Neural cell (in vitro differentiated cells): ENCODE data around the gene CEMIP2. TPM values are rescaled to one million over a fixed set of nuclear protein-coding genes. Genes with fewer than 3 reads are reported as not detected.

ENCODE experiments used
- H2AFZ ChIP-seq: fragments of 200-600, 300-800 bp; sonication (generic), shearing (Covaris generic); 2 replicates; pipeline ENCODE4 v1.6.0; 2014; ENCODE audit warnings: low read depth, mild to moderate bottlenecking, antibody characterized with exemption, low read length, moderate library complexity
- H3F3A ChIP-seq: fragments of 200-600 bp; shearing (Covaris generic); 2 replicates; pipeline ENCODE4 v1.6.1; 2016; ENCODE audit warnings: mild to moderate bottlenecking, moderate library complexity, mixed read lengths, antibody characterized with exemption, low read length; ENCODE audit not compliant: insufficient read depth, poor library complexity, severe bottlenecking
- H3K27ac ChIP-seq: fragments of 200-600, 300-800 bp; sonication (generic), shearing (Covaris generic); 2 replicates; pipeline ENCODE4 v1.5.1; 2014; ENCODE audit warnings: mild to moderate bottlenecking, low read length, moderate library complexity
- H3K27me3 ChIP-seq: fragments of 300-800, 200-600 bp; sonication (generic), shearing (Covaris generic); 2 replicates; pipeline ENCODE4 v1.6.0; 2014; ENCODE audit warnings: mild to moderate bottlenecking, low read depth, low read length, moderate library complexity; ENCODE audit not compliant: insufficient read depth
- H3K36me3 ChIP-seq: fragments of 300-800, 200-600 bp; sonication (generic), shearing (Covaris generic); 2 replicates; pipeline ENCODE4 v1.5.1; 2014; ENCODE audit warnings: mild to moderate bottlenecking, antibody characterized with exemption, low read length, moderate library complexity; ENCODE audit not compliant: insufficient read depth
- H3K4me2 ChIP-seq: fragments of 300-800, 200-600 bp; sonication (generic), shearing (Covaris generic); 2 replicates; pipeline ENCODE4 v1.6.0; 2014; ENCODE audit warnings: mild to moderate bottlenecking, low read length
- H3K4me3 ChIP-seq: fragments of 300-800, 200-600 bp; sonication (generic), shearing (Covaris generic); 2 replicates; pipeline ENCODE4 v1.5.1; 2014; ENCODE audit warnings: mild to moderate bottlenecking, low read length, moderate library complexity
- H3K79me2 ChIP-seq: fragments of 200-600 bp; shearing (Covaris generic); replicated peaks from 2 replicates; pipeline ENCODE4 v1.6.0; 2014; ENCODE audit warnings: mild to moderate bottlenecking, low read length, moderate library complexity; ENCODE audit not compliant: insufficient read depth
- H3K9ac ChIP-seq: fragments of 300-800, 200-600 bp; sonication (generic), shearing (Covaris generic); 2 replicates; pipeline ENCODE4 v1.6.1; 2016; ENCODE audit warnings: mild to moderate bottlenecking, low read length, mixed read lengths
- H3K9me2 ChIP-seq: fragments of 200-600 bp; shearing (Covaris generic); 2 replicates; pipeline ENCODE4 v1.6.1; 2016; ENCODE audit warnings: mild to moderate bottlenecking, low read length, mixed read lengths; ENCODE audit not compliant: insufficient read depth
- H3K9me3 ChIP-seq: fragments of 200-600, 300-800 bp; sonication (generic), shearing (Covaris generic); 2 replicates; pipeline ENCODE4 v1.6.1; 2016; ENCODE audit warnings: mild to moderate bottlenecking, mixed run types, low read length, moderate library complexity, mixed read lengths
- H4K20me1 ChIP-seq: fragments of 200-600 bp; shearing (Covaris generic); 2 replicates; pipeline ENCODE4 v1.6.1; 2016; ENCODE audit warnings: mild to moderate bottlenecking, mixed run types; ENCODE audit not compliant: insufficient read depth
- EP300 ChIP-seq: fragments of 450-650 bp; conservative IDR thresholded peaks from 2 replicates; pipeline ENCODE4 v1.6.1; 2014; ENCODE audit warnings: antibody characterized with exemption, mild to moderate bottlenecking, moderate library complexity; ENCODE audit not compliant: poor library complexity, severe bottlenecking
- EZH2 ChIP-seq: fragments of 200-600, 300-800 bp; shearing (Covaris generic), sonication (generic); IDR thresholded peaks from 2 replicates; pipeline ENCODE4 v1.6.1; 2014; ENCODE audit warnings: antibody characterized with exemption, low read length, borderline replicate concordance, mild to moderate bottlenecking; ENCODE audit not compliant: insufficient read depth, poor library complexity, severe bottlenecking
- MXI1 ChIP-seq: fragments of 450-650 bp; conservative IDR thresholded peaks from 2 replicates; pipeline ENCODE4 v1.6.1; 2014; ENCODE audit warnings: antibody characterized with exemption, mild to moderate bottlenecking; ENCODE audit not compliant: poor library complexity, severe bottlenecking
- POLR2AphosphoS5 ChIP-seq: IDR thresholded peaks from 2 replicates; pipeline ENCODE4 v1.6.1; 2012
- RAD21 ChIP-seq: fragments of 450-650 bp; conservative IDR thresholded peaks from 2 replicates; pipeline ENCODE4 v1.6.1; 2014; ENCODE audit warnings: antibody characterized with exemption, mild to moderate bottlenecking, moderate library complexity
- REST ChIP-seq: IDR thresholded peaks from 2 replicates; pipeline ENCODE4 v1.6.1; 2012; ENCODE audit warnings: borderline replicate concordance
- SMC3 ChIP-seq: fragments of 450-650 bp; conservative IDR thresholded peaks from 2 replicates; pipeline ENCODE4 v1.6.1; 2014; ENCODE audit warnings: antibody characterized with exemption, mild to moderate bottlenecking, moderate library complexity; ENCODE audit not compliant: poor library complexity
- TAF1 ChIP-seq: IDR thresholded peaks from 2 replicates; pipeline ENCODE4 v1.6.1; 2012; ENCODE audit warnings: low read depth
- polyA plus RNA-seq: library from polyadenylated mRNA; depleted of rRNA; stranded (reverse); fragments of >200 nt; gene quantifications from 2 replicates; pipeline ENCODE4 v1.2.3, GENCODE V29; 2014
- TF ChIP-seq, protein P1 (sequence below): fragments of 450-650 bp; IDR thresholded peaks from 2 replicates; pipeline ENCODE4 v1.5.1; 2014; ENCODE audit warnings: antibody characterized with exemption, mild to moderate bottlenecking, moderate library complexity; ENCODE audit not compliant: poor library complexity, severe bottlenecking

Gene CEMIP2
- polyA plus RNA-seq, 1 donor from 2014 or later: 11.3 TPM

GRCh38 chr9:71760901-71761300 is 7.4 kb downstream of the CEMIP2 start:
- Histone ChIP-seq H3K36me3 (no peaks in the 10 kb centered on the region), H3K27ac (no peak overlapping the region), H3K9me3 (no peaks in the 10 kb centered on the region), H3K27me3 (no peaks in the 10 kb centered on the region), H3K79me2 (peaks cover 97% of the 10 kb centered on the region), H2AFZ (no peak overlapping the region), H3K4me2 (no peak overlapping the region), H3K9ac (no peak overlapping the region), H3K4me3 (no peak overlapping the region), H3K9me2 (no peaks in the 10 kb centered on the region), H3F3A (no peaks in the 10 kb centered on the region), H4K20me1 (no peaks in the 10 kb centered on the region)
- TF ChIP-seq, protein P1, sequence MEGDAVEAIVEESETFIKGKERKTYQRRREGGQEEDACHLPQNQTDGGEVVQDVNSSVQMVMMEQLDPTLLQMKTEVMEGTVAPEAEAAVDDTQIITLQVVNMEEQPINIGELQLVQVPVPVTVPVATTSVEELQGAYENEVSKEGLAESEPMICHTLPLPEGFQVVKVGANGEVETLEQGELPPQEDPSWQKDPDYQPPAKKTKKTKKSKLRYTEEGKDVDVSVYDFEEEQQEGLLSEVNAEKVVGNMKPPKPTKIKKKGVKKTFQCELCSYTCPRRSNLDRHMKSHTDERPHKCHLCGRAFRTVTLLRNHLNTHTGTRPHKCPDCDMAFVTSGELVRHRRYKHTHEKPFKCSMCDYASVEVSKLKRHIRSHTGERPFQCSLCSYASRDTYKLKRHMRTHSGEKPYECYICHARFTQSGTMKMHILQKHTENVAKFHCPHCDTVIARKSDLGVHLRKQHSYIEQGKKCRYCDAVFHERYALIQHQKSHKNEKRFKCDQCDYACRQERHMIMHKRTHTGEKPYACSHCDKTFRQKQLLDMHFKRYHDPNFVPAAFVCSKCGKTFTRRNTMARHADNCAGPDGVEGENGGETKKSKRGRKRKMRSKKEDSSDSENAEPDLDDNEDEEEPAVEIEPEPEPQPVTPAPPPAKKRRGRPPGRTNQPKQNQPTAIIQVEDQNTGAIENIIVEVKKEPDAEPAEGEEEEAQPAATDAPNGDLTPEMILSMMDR: no peak
- TF ChIP-seq EZH2 (no peak), REST (no peak), MXI1 (no peak), TAF1 (no peak), SMC3 (no peak)

DNA sequence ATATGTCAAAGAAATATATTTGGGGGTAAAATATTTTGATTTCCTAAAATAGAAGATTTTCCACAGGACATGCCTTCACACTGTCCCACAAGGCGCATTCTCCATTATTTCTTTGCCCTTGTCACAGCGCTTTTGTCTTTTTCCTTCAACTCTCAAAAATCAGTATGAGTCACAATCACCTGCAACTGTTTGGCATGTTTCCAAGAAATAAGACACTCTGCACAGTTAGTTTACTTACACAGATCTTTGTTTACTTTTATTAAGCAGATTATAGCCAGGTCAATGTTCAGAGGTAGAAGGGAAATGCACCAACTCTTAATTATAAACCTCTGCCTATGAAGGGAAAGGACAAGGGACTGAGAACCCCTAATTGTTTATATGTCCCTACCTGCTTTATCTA is 9.5 kb downstream of the CEMIP2 start:
- no peak overlapping the region for H2AFZ ChIP-seq
- H3K27me3 ChIP-seq: no peaks in the 10 kb centered on the region
- TF ChIP-seq EZH2: no peak
- no peak for TF ChIP-seq SMC3
- TF ChIP-seq, protein P1: no peak
- no peak for TF ChIP-seq REST
- TF ChIP-seq RAD21: no peak
- TF ChIP-seq EP300: no peak
- no peak for TF ChIP-seq MXI1
- TF ChIP-seq TAF1: no peak
- no peak for TF ChIP-seq POLR2AphosphoS5
- no peaks in the 10 kb centered on the region for H4K20me1 ChIP-seq
- no peak overlapping the region for H3K4me3 ChIP-seq
- H3K9me2 ChIP-seq: no peaks in the 10 kb centered on the region
- no peaks in the 10 kb centered on the region for H3F3A ChIP-seq
- H3K36me3 ChIP-seq: no peaks in the 10 kb centered on the region
- H3K9ac ChIP-seq: no peak overlapping the region
- H3K9me3 ChIP-seq: no peaks in the 10 kb centered on the region
- no peak overlapping the region for H3K4me2 ChIP-seq
- peaks cover 92% of the 10 kb centered on the region for H3K79me2 ChIP-seq
- H3K27ac ChIP-seq: no peak overlapping the region
